ENCODE data around the gene CNGA1.
A peak's percentile ranks its signal among the peaks of the same experiment; 100 is the strongest.
"Not testable (repeated sequence)": the region's sequence is repeated elsewhere in the genome, so short reads cannot be mapped to it uniquely, and the experiment has no call there.

The CNGA1 gene

GRCh38 chr4:47954245-47954644, 62.2 kb downstream of the CNGA1 start:
- DNase-seq: no peak

DNA sequence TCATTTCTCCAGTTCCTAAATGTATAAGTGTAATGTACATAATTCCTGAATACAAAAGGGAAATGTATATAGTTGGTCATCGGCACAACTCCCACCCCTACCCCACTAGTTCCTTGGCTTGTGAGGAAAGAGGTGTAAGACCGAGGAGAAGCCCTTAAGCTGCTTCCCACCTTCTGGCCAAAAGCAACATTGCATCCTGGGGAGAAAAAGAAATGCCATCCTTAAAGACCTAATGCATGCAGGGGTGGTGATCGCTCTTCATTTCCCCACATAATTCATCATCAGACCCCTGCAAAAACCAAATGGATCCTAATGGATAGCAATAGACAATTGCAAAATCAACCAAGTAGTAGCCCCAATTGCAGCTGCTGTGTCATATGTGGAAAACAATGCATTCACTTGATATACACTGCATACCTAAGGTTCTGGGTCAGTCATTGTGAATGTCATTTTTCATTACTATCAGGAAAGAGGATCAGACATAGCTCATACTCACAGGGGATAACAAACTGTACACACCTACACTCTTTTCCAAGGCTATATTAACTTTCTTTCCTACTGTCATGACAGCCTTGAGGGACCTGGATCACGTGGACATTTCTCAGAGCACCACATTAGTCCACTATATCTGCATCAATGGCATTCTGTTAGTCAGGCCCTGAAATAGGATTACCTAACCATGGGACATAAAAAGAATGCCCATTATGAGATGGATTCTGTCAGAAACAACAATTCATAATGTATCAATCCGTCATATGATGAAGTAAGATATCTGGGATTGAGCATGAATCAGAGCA, 70.4 kb downstream of the CNGA1 start:
- DNase-seq: no peak

- no peak for DNase-seq
These were observed 74.2 kb downstream of the CNGA1 start for GRCh38 chr4:47942081-47942819.

GRCh38 chr4:47939456-47939855, 77.0 kb downstream of the CNGA1 start:
- no peak for DNase-seq

DNA sequence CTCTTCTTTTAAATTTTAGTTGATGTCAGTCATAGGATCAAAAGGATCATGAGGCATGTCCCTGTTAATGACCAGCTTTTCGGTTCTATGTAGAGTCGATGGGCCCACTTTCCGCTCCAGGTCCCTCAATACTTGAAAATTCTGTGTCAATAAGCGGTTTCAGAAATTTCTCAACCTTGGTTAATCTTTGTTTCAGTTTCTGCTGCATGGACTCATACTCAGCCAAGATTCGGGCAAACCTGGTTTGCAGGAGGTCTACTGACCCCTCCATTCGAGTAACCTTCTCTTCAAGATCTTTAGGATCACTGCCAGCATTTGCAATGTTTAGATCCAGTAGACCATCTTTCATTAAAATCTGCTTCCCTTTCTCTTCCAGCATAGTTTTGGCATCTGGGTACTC, 80.1 kb downstream of the CNGA1 start:
- DNase-seq: no peak

GRCh38 chr4:47933840-47934239, 82.6 kb downstream of the CNGA1 start:
- peak in 1 of 2 donors; percentile 61 for DNase-seq

DNA sequence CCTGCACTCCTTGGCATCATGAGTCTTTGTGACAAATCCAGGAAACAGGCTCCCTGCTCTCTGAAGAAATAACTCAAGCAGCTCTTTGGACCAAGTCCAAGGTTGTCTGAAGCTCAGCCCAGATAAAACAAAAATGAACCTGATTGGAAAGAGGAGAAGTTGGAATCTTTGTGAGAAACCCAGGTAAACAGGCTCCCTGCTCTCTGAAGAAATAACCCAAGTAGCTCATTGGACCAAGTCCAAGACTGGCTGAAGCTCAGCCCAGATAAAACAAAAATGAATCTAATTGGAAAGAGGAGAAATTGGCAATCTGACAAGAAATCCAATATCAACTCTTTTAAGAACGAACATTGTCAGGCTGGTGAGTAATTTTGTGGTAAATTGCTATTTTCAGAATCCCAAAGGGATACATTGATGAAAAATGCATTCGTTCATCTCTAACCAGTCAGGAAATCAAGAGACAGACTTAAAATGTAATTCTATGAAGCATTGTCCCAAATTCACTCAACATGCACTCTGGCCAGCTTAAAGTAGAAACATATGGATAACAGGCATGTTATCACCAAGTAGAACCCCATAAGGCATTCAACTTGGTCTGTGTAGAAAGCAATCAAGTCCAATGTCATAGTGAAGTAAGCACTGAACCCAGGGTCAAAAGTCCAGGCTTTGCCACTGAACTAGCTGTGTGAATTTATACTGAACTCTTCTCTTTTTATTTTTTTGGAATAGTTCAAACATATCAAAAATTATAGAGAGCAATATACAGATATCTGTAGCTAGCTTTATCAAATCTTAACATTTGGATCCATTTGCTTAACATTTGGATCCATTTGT, 85.3 kb downstream of the CNGA1 start:
- no peak for DNase-seq

GRCh38 chr4:47929682-47930201, 86.7 kb downstream of the CNGA1 start:
- no peak for DNase-seq

DNA sequence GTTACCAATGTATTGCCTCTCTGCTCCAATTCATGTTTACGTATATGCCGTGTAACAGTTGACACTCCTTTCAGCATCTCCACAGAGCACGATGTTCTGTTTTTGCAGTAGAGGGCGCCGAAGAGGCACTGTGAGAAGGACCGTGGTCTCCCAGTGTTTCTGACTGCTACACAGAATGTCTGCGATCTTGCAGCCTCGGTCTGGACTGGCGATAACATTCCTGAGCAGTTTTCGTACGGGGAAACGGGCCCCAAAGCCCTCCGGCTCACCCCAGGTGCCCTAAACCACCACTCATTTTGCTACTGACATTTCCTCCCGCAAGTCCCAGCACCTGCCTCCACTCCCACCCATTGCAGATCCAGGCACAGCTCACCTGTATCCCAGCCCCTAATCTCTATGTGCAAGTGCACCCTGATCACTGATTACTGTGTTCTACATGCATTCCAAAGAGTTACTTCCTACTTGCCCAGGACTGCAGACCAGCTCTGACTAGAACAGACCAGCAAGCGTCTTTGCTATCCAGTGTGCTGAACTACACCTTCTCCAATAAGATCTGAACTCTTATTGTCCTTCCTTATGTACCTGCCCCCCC, 89.7 kb downstream of the CNGA1 start:
- DNase-seq: peak; percentile 59 to 62

- peak in 1 of 2 donors; percentile 66 for DNase-seq
These were observed 93.2 kb downstream of the CNGA1 start for GRCh38 chr4:47923261-47923608.

DNA sequence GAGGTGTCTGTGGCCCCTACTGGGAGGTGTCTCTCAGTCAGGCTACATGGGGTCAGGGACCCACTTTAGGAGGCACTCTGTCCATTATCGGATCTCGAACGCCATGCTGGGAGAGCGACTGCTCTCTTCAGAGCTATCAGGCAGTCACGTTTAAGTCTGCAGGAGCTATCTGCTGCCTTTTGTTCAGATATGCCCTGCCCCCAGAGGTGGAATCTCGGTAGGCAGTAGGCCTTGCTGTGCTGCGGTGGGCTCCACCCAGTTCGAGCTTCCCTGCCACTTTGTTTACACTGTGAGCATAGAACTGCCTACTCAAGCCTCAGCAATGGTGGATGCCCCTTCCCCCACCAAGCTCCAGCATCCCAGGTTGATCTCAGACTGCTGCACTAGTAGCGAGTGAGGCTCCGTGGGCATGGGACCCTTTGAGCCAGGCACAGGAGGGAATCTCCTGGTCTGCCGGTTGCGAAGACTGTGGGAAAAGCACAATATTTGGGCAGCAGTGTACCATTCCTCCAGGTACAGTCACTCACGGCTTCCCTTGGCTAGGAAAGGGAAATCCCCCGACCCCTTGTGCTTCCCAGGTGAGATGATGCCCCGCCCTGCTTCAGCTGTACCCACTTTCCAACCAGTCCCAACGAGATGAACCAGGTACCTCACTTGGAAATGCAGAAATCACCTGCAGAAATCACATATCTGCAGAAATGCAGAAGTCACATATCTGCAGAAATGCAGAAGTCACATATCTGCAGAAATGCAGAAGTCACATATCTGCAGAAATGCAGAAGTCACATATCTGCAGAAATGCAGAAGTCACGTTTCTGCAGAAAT, 93.8 kb downstream of the CNGA1 start:
- not testable (repeated sequence) for DNase-seq

DNA sequence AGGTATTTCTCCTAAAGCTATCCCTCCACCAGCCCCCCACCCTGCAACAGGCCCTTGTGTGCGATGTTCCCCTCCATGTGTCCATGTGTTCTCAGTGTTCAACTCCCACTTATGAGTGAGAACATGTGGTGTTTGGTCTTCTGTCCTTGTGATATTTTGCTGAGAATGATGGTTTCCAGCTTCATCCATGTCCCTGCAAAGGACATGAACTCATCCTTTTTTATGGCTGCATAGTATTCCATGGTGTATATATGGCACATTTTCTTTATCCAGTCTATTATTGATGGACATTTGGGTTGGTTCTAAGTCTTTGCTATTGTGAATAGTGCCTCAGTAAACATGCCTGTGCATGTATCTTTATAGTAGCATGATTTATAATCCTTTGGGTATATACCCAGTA, 99.3 kb downstream of the CNGA1 start:
- DNase-seq: not testable (repeated sequence)

DNA sequence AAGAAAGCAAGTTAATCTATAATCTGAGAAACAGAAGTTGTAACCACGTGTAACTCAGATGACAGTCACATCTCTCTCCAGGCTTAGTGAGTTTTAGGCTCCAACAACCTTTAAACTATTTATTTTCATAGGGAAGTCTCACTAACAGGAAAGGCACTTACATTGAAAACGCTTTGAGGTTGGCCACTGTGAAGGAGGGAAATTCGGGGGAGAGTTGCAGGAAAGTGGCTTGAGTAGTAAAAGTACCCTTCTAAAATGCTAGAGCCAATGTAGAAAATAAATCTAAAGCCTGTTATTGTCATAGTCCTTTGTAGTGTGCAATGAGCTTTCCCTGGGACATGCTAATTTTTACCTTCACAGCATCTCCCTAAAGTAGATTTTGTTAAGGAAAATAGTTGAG, 101.1 kb downstream of the CNGA1 start:
- DNase-seq: no peak

- no peak for DNase-seq
These were observed 101.6 kb downstream of the CNGA1 start for GRCh38 chr4:47914926-47915237.

GRCh38 chr4:47914220-47914925, 102.1 kb downstream of the CNGA1 start, which contains the start of gene NFXL1:
Gene NFXL1 (minus strand): TSS chr4:47914583. CDS start chr4:47914203, 380 bp downstream.
- peak; percentile 96 for DNase-seq

GRCh38 chr4:47913861-47914219, 102.6 kb downstream of the CNGA1 start:
- peak; percentile 15 to 32 for DNase-seq

- DNase-seq: no peak
These were observed 103.2 kb downstream of the CNGA1 start for GRCh38 chr4:47913330-47913729.

- no peak for DNase-seq
These were observed 109.3 kb downstream of the CNGA1 start for GRCh38 chr4:47907089-47907646.

- no peak for DNase-seq
These were observed 116.8 kb downstream of the CNGA1 start for GRCh38 chr4:47899639-47900038.

GRCh38 chr4:47891928-47892327, 124.6 kb downstream of the CNGA1 start:
- no peak for DNase-seq
